M059J (cell line): ENCODE measurements around the gene ATP2A1. TPM values are rescaled to one million over a fixed set of nuclear protein-coding genes. Genes with fewer than 3 reads are reported as not detected.
A peak's percentile ranks its signal among the peaks of the same experiment; 100 is the strongest.
"Not testable (repeated sequence)": the region's sequence is repeated elsewhere in the genome, so short reads cannot be mapped to it uniquely, and the experiment has no call there.

ENCODE experiments used
- DNase-seq: peaks from one replicate; pipeline ENCODE4 v3.0.0-alpha.2; 2012; ENCODE audit warnings: low read depth
- total RNA-seq: library from RNA; depleted of rRNA; stranded (reverse); fragments of >200 nt; shearing (Covaris generic); gene quantifications from 2 replicates; pipeline ENCODE4 v1.2.3, GENCODE V29; 2014; rRNA removed

Gene ATP2A1
- total RNA-seq, 1 experiment from 2014 or later, result not detected

GRCh38 chr16:28935924-28936783 lies 57.9 kb downstream of the ATP2A1 start:
- no peak for DNase-seq

DNA sequence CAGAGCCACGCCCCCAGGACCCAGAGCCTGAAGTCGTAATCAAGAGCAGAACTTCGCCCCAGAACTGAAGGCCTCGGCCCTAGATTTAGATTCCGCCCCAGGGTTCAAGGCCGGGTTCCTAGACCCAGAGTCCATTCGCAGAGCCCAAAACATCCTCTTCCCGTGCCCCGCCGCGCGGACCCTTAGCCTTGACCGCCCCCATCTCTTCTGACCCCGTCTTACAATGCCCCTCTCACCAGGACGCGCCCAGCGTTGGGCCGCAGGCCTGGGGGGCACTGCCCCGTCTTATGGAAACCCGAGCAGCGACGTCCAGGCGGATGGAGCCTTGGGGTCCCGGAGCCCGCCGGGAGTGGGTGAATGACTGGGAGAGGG lies 58.5 kb downstream of the ATP2A1 start:
- no peak for DNase-seq

- DNase-seq, result no peak
Measured at GRCh38 chr16:28937222-28937876, 59.1 kb downstream of the ATP2A1 start.

- no peak for DNase-seq
Measured at GRCh38 chr16:28938721-28939120, 60.4 kb downstream of the ATP2A1 start.

DNA sequence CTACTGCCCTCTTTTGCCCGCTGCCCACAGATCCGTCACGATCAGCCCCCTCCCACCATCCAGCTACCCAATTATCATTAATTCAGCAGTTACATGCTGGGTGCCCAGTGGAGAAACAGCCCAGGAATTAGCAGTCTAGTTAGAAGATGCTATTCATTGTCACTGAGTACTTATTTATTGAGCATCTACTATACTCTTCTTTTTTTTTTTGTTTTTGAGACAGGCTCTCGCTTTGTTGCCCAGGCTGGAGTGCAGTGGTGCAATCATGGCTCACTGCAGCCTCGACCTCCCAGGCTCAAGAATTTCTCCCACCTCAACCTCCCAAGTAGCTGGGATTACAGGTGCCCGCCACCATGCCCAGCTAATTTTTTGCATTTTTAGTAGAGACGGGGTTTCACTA lies 61.5 kb downstream of the ATP2A1 start:
- not testable (repeated sequence) for DNase-seq

DNA sequence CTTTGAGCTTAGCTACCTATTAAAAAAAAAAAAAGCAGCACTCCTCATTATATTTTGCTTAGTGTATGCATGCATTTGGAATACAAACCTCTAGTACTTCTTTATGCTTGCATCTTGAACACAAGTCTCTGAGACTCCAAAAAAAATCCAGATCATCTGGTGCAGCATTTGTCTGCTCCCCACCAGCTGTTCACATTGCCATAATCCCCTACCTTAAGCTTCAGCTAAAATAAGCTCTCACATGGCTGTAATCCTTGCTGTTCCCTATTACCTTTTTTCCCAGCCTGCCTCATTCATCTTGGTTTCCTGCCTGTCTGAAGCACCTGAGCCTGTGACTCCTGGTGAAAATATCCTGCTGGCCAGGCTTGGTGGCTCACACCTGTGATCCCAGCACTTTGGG lies 65.0 kb downstream of the ATP2A1 start:
- DNase-seq, result no peak

- no peak for DNase-seq
Measured at GRCh38 chr16:28946681-28947080, 68.4 kb downstream of the ATP2A1 start.

DNA sequence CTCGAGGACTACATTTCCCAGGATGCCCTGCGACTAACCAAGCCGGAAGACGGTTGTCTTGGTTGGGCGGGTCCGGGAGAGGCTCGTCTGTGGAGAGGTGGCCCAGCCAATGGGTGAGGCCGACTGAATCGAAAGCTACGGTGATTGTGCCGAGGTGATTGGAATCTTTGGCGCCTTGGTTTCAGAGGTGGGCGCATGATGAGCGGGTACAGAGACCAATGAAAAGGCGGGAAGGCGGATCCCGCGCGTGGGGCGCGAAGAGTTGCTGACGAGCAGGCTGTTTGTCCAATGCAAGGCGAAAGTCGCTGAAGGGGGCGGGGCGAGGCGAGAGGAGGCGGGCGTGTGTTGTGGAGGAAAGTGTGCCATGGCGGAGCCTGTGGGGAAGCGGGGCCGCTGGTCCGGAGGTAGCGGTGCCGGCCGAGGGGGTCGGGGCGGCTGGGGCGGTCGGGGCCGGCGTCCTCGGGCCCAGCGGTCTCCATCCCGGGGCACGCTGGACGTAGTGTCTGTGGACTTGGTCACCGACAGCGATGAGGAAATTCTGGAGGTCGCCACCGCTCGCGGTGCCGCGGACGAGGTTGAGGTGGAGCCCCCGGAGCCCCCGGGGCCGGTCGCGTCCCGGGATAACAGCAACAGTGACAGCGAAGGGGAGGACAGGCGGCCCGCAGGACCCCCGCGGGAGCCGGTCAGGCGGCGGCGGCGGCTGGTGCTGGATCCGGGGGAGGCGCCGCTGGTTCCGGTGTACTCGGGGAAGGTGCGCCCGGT lies 72.5 kb downstream of the ATP2A1 start, which contains the start of gene NFATC2IP:
NFATC2IP (plus strand) TSS at position 290 of the 762 bp plus-strand sequence; CDS start at position 365, 75 bp downstream.
- peak; percentile 100 for DNase-seq

DNA sequence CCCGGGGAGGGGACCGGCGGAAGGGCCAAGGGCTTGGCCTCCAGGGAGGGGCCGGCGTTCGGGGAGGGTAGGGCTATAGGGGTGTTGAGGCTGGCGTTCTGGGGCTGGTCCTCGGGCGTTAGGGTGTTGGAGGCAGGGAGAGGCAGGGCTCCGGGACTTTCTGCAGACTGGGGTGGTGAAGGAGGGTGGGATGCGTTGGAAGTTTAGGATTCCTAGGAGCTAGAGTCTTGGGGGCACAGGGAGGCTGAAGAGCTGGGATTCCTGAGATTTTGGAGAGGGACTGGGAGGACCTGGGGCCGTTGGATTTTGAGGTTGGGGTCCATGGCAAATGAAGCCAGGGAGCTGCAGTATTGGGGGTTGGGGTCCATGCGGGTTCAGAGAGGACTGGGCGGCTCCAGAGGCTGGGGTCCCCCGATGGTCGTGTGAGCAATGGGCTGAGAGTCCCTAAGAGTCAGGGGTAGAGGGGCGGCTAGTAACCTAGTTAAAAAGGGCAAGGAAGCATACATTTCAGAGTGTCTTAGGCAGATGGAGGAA lies 73.2 kb downstream of the ATP2A1 start:
- DNase-seq, result peak; percentile 33

Other genes with a start within 250 kb of the ATP2A1 start
- not detected in 2 replicates for gene NPIPB8, start 240.4 kb upstream of the ATP2A1 start, total RNA-seq
- 21.4 and 41.2 TPM in 2 replicates for gene EIF3C, start 167.0 kb upstream of the ATP2A1 start, total RNA-seq
- not detected in 2 replicates for gene NPIPB9, start 126.7 kb upstream of the ATP2A1 start, total RNA-seq
- 30.2 and 43.6 TPM in 2 replicates for gene ATXN2L, start 55.5 kb upstream of the ATP2A1 start, total RNA-seq
- gene TUFM, start 32.1 kb upstream of the ATP2A1 start, total RNA-seq, result 121 and 131 TPM in 2 replicates
- gene SH2B1, start 14.6 kb upstream of the ATP2A1 start, total RNA-seq, result 9.9 and 16.2 TPM in 2 replicates
- gene RABEP2, start 46.8 kb downstream of the ATP2A1 start, total RNA-seq, result 14.7 and 38.1 TPM in 2 replicates
- gene CD19, start 53.5 kb downstream of the ATP2A1 start, total RNA-seq, result not detected in 2 replicates
- gene NFATC2IP, start 72.4 kb downstream of the ATP2A1 start, total RNA-seq, result 22.2 and 23.7 TPM in 2 replicates
- 28.8 and 48.7 TPM in 2 replicates for gene SPNS1, start 96.3 kb downstream of the ATP2A1 start, total RNA-seq
- gene LAT, start 106.6 kb downstream of the ATP2A1 start, total RNA-seq, result 1.2 TPM in 1 of 2 replicates, not detected in the other